Nephron progenitor cell (in vitro differentiated cells): ENCODE measurements around the gene TNFRSF4.

Experiments
- DNase-seq: peaks from one replicate; pipeline ENCODE4 v3.0.0; 2021
- H3K27ac Mint-ChIP-seq: 2 replicates; pipeline ENCODE4 v1.8.0; 2021; ENCODE audit warnings: mild to moderate bottlenecking, moderate library complexity, mixed read lengths
- H3K27me3 Mint-ChIP-seq: 2 replicates; pipeline ENCODE4 v1.8.0; 2021; ENCODE audit warnings: mild to moderate bottlenecking, low read depth, mixed read lengths; ENCODE audit not compliant: poor library complexity
- H3K36me3 Mint-ChIP-seq: 2 replicates; pipeline ENCODE4 v1.8.0; 2021; ENCODE audit warnings: low read depth, mixed read lengths
- H3K4me1 Mint-ChIP-seq: 2 replicates; pipeline ENCODE4 v1.8.0; 2021; ENCODE audit warnings: mixed read lengths
- H3K4me3 Mint-ChIP-seq: 2 replicates; pipeline ENCODE4 v1.8.0; 2021; ENCODE audit warnings: mild to moderate bottlenecking, moderate library complexity, mixed read lengths
- H3K9me3 Mint-ChIP-seq: 2 replicates; pipeline ENCODE4 v1.8.0; 2021; ENCODE audit warnings: mild to moderate bottlenecking, moderate library complexity, mixed read lengths
- CTCF ChIP-seq: fragments of 200-600 bp; sonication (generic); IDR thresholded peaks from 2 replicates; pipeline ENCODE4 v1.5.0; 2021; ENCODE audit warnings: antibody characterized with exemption

TNFRSF4 gene

GRCh38 chr1:1243266-1243660 is 29.3 kb upstream of the TNFRSF4 start:
- Mint-ChIP-seq H3K27me3 (peaks cover 13% of the 10 kb centered on the region), H3K4me1 (peaks cover 5% of the 10 kb centered on the region), H3K4me3 (no peak overlapping the region)

GRCh38 chr1:1242461-1243265 is 28.7 kb upstream of the TNFRSF4 start:
- H3K36me3 Mint-ChIP-seq, result no peaks in the 10 kb centered on the region
- TF ChIP-seq CTCF, result no peak
- no peak for DNase-seq
- H3K9me3 Mint-ChIP-seq, result no peaks in the 10 kb centered on the region
- peaks cover 9% of the 10 kb centered on the region for H3K27me3 Mint-ChIP-seq
- peaks cover 7% of the 10 kb centered on the region for H3K4me1 Mint-ChIP-seq
- H3K27ac Mint-ChIP-seq, result no peak overlapping the region
- no peak overlapping the region for H3K4me3 Mint-ChIP-seq

More at GRCh38 chr1:1243266-1243660, 29.3 kb upstream of the TNFRSF4 start:
- Mint-ChIP-seq H3K27ac (no peak overlapping the region), H3K36me3 (no peaks in the 10 kb centered on the region), H3K9me3 (no peaks in the 10 kb centered on the region)
- DNase-seq, result no peak
- TF ChIP-seq CTCF, result no peak

GRCh38 chr1:1241588-1242219 is 27.8 kb upstream of the TNFRSF4 start:
- H3K27ac Mint-ChIP-seq, result no peak overlapping the region
- H3K9me3 Mint-ChIP-seq, result no peaks in the 10 kb centered on the region
- no peaks in the 10 kb centered on the region for H3K36me3 Mint-ChIP-seq
- peaks cover 4% of the 10 kb centered on the region for H3K27me3 Mint-ChIP-seq
- H3K4me1 Mint-ChIP-seq, result peaks cover 17% of the 10 kb centered on the region
- no peak for DNase-seq
- TF ChIP-seq CTCF, result no peak
- H3K4me3 Mint-ChIP-seq, result no peak overlapping the region

- H3K36me3 Mint-ChIP-seq, result no peaks in the 10 kb centered on the region
- TF ChIP-seq CTCF, result no peak
- H3K27me3 Mint-ChIP-seq, result peaks cover 2% of the 10 kb centered on the region
- no peak for DNase-seq
- H3K27ac Mint-ChIP-seq, result no peak overlapping the region
- H3K9me3 Mint-ChIP-seq, result no peaks in the 10 kb centered on the region
- peaks cover 17% of the 10 kb centered on the region for H3K4me1 Mint-ChIP-seq
- no peak overlapping the region for H3K4me3 Mint-ChIP-seq
Observed at GRCh38 chr1:1240822-1241587, 27.1 kb upstream of the TNFRSF4 start.

- H3K9me3 Mint-ChIP-seq, result no peaks in the 10 kb centered on the region
- H3K27ac Mint-ChIP-seq, result no peak overlapping the region
- no peaks in the 10 kb centered on the region for H3K36me3 Mint-ChIP-seq
- peaks cover 17% of the 10 kb centered on the region for H3K4me1 Mint-ChIP-seq
- H3K27me3 Mint-ChIP-seq, result no peaks in the 10 kb centered on the region
- no peak for DNase-seq
- no peak for TF ChIP-seq CTCF
- H3K4me3 Mint-ChIP-seq, result no peak overlapping the region
Observed at GRCh38 chr1:1240348-1240732, 26.4 kb upstream of the TNFRSF4 start.
